GM11168 (cell line): ENCODE results near the gene NCEH1.
"Not testable (repeated sequence)": the region's sequence is repeated elsewhere in the genome, so short reads cannot be mapped to it uniquely, and the experiment has no call there.

ENCODE experiments used
- in situ Hi-C: fragments of 300-500 bp; cut with MboI; formaldehyde crosslinking; loops from one replicate; pipeline ENCODE4 v1.12.0; 2022; ENCODE audit warnings: low sequenced_read_pairs; ENCODE audit not compliant: unreplicated experiment

The NCEH1 gene

GRCh38 chr3:172708921-172709773, 1.7 kb downstream of the NCEH1 start:
- in situ Hi-C loops = no loop called here

- in situ Hi-C loops = no loop called here
Measured at GRCh38 chr3:172707967-172708366, 2.9 kb downstream of the NCEH1 start.

GRCh38 chr3:172707030-172707429, 3.8 kb downstream of the NCEH1 start:
- in situ Hi-C loops = no loop called here

DNA sequence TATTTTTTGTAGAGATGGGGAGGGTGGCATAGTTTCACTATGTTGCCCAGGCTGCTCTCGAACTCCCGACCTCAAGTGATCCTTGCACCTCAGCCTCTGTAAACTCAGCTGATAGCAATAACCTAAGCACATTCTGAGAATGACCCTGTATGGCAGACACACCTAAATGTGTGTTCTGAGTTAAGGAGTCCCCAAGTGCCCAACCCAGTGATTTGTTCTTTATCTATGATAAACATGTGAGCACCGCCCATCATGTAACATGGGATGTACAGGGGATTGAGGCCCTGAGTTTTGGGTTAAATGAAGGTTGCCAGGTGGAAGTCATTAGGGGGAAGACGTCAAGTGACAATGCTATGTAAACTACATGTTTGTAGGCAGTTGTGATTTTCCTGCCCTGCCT, 5.7 kb downstream of the NCEH1 start:
- in situ Hi-C loops = no loop called here

- in situ Hi-C loops = no loop called here
Measured at GRCh38 chr3:172704001-172704400, 6.9 kb downstream of the NCEH1 start.

GRCh38 chr3:172702731-172703130, 8.1 kb downstream of the NCEH1 start:
- in situ Hi-C loops = not testable (repeated sequence)

DNA sequence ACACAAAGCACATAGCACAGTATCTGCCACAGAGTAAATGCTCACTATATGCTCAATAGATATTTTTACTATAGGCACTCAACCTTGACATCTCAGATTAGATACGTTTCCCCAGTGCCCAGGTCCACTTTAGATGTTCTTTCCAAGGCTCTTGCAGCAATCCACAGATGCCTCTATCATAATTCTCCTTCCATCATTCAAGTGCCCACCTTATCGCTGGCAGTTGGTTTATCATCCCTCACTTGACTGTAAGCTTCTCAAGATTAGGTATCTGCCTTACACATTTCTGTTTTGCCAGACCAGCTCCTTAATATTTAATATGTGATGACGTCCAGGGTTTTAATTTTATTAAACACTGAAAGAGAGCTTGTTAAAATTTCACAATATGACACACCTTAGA, 8.6 kb downstream of the NCEH1 start:
- in situ Hi-C loops = no loop called here

DNA sequence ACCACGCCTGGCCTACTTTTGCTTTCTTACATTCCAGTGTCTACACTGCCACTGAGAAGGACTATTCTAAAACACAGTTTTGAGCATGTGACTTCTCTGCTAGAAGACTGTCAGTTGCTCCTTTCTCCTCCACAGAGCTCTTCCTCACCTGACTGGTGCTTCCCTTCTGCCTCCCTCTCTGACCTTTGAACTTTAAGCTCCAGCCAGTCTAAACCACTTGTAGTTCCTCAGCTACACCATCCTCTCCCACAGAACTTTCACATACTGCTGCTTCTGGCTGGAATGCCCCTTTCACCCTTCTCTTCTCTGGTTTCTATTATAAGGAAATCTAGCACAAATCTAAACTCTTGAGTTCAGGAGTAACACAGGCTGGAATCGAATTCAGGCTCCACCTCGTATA, 9.1 kb downstream of the NCEH1 start:
- in situ Hi-C loops = no loop called here

DNA sequence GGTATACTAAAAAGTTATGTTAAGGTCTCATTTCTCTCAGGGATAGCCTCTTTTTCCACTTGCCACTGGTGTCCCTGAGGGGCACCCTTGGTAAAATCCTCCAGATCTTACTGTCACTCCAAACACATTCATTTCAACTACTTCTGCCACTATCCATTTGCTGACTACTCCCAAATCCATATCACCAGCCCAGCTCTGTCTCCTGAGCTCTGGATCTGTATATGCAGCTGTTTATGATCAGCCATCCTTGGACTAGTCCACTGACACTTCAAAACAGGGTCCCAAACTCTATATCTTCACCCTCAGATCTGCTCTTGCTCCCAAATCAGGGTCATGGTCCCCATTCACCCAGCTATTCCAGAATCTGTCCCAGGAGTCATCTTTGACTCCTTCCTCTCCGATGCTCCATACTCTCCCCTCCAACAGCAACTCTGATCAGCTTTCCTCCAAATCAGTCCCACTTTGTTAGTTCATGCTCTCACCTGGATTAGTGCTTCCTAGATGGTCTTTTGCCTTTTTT, 9.9 kb downstream of the NCEH1 start:
- in situ Hi-C loops = no loop called here

- in situ Hi-C loops = no loop called here
Measured at GRCh38 chr3:172700256-172700655, 10.6 kb downstream of the NCEH1 start.

DNA sequence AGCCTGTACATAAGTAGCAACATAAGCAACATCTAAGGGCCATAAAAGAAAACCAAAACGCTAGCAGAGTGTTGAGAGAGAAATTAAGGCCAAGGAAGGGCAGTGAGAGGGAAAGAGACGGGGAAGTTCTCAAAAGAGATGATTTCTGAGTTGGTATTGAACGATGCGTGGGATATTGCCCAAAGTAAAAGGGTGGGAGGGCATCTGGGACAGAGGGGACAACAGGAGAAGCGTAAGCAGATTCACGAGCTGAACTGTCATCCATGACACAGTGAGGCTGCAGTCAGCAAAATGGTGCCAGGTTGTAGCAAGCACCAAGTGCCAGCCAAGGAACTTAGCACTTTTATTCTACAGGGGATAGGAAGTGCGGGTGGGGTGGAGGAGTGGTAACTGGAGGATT, 11.8 kb downstream of the NCEH1 start:
- in situ Hi-C loops = no loop called here

- in situ Hi-C loops = no loop called here
Measured at GRCh38 chr3:172698631-172699030, 12.2 kb downstream of the NCEH1 start.

DNA sequence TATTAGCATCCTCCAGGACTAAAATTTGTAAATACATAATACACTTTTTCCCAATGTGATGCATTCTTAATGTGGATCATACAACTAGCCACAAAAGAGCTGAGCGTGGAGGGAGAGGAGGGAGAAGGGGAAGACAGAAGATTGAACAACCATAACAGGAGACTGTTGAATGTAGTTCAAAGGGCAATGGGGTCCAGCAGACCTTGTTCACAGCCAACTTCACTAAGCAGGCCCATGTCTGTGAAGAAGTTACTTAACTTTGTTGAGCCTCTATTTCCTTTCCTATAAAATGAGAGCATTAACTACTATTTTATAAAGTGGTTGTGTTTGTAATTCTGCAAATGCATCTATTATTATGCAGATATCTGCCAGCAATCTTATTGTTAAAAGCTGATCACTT, 13.3 kb downstream of the NCEH1 start:
- in situ Hi-C loops = no loop called here

DNA sequence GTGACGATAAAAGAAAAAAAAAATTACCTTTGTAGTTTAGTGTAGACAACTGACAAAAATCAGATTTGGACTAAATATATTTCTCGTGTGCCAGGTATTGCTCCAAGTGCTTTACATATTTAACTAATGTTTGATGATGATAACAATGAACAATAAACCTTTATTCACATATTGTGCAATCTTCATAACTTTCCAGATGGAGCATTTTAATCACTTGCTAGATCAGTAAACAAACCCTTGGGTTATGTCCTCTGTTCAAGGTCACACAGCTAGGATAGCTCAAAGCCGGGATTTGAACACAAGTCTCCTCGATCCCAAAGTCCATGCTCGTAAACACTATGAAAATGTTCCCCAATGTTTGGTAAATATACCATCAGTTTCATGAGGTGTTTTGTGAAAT, 14.5 kb downstream of the NCEH1 start:
- in situ Hi-C loops = no loop called here

DNA sequence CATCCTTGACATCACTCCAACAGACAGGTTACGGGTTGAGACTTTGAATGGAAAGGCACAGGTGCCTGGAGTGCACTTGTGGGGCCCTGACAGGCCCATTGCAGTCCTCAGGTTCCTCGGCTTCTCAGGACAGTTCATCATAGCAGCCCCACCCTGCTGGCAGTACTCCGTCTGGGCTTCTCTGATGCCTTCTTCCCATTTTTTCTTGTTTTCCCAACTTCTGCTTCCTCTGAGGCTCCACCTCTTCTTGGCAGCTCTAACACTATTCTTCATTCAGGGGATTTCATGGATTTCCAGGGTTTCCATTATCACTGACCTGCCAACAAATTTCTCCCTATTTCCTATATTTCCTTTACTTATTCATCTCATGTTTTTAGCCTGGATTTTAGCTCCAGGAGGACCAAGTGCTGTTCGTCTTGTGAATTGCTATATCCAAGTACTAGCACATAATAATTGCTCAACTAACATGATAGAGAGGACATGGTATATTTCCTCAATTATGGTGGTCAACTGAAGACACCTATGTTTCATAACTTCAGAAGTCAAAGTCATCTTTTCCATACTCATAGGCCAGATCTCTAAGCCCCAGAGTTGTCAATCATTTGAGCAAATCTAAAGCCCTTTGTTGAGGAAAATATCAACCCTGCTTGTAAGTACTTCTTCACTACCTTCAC, 16.2 kb downstream of the NCEH1 start:
- in situ Hi-C loops = no loop called here

DNA sequence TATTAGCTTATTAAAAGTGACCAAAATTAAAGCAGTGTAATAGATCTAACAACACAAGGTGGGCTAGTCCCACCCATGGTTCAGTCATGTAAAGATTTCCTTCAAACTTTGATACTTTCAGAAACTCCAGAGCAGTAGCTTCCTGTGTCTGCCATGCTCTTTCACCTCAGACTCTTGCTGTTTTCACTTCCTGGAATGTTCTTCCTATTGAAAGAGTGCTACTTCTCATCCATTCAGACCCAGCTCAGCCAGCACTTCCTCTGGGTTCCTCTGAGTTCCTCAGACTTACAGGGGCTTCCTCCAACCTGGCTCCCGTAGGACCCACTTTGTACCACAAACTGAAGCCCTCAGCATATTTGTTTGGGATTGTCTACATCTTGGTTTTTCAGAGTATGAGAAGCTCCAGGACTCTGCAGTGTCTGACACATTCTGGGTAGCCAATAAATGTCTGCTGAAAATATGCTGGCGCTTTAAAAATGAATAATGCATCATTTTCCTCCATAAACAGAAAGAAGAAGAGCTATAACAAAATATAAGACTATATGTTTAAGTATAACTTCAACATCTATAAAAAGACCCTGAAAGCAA, 18.0 kb downstream of the NCEH1 start:
- in situ Hi-C loops = no loop called here

- in situ Hi-C loops = no loop called here
Measured at GRCh38 chr3:172690936-172691335, 19.9 kb downstream of the NCEH1 start.

DNA sequence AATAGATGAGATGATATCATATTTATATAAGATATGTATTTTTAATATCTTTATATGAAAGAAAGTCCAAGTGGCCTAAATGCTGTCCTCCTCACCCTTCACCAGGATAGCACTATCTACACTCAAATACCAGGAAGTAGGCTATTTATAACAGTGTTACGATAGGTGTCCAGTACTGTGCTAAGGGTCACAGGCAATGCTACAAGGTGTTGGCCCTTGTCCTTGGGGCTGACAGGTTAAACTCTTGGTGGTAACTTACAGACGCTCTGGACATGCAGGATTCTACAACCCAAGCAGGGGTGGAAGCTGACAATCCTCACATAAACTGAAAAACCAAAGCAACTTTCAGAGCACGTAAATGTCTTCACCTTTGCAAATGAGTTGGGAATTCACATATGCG, 22.3 kb downstream of the NCEH1 start:
- in situ Hi-C loops = no loop called here

DNA sequence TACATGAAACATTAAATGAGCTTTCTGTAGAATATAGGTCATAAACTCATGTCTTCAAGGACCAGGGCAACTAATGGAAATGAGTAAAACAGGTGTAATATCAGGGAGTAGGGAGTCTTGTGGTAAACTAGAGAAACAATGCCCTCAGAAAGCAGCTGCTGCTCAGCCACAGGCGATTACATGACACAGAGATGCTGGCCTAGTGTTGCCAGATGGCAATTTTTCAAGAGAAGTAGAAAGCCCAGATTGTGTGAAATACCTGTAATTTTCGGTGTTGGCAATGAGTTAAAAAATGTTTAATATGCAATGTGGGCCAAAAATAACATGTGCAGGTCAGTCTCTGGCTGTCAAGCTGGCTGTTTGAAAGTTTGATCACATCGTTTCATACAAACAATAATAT, 23.4 kb downstream of the NCEH1 start:
- in situ Hi-C loops = no loop called here

DNA sequence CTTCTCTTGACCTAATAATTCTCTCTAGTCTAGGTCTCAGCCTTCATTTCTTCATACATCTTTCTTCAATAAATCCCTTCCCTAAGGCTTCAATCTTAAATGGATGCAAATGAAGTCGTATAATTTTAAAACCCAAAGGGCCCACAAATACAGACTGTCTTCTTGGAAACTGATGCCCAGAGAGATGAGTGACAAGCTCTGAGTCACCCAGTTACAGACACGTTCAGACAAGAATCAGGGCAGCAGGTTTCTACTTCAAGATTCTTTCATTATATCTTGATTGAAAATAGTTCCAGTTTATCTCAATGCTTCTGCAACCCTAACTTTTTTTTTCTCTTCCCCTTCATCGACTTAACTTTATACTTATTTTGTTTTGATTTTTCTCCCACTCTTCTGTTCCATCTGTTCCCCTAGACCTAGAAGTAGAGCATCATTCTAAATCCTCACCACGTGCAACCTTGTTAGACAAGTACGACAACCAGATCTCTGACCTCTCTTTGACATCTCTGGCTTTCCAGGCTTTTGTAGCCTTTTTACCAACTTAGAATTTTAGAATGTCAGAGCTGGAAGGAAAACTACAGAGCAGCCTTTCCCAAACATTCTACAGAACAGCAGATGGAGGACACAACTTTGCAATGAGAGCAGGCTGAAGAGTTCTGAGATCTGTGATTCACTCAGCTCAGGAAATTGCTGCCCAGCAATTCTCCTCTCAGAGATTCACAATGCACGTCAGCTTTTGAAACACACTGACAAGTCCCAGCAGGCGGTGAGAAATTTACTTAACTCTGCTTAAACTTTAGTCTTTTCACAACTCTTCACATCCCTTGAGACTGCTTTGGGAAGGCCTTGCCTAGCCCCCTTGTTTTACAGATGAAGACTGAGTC, 25.3 kb downstream of the NCEH1 start:
- in situ Hi-C loops = no loop called here
